LNCaP clone FGC (cell line): ENCODE results near the gene AACS.
"Not testable (repeated sequence)": the region's sequence is repeated elsewhere in the genome, so short reads cannot be mapped to it uniquely, and the experiment has no call there.

Experiments used
- DNase-seq: peaks from one replicate; pipeline ENCODE4 v3.0.0-alpha.2; 2011; ENCODE audit warnings: low read depth
- H3K4me3 ChIP-seq: 2 replicates; pipeline ENCODE4 v1.5.1; 2011; ENCODE audit warnings: mild to moderate bottlenecking, low read depth, low read length, control low read depth
- TF ChIP-seq, protein P1 (sequence below): IDR thresholded peaks from 2 replicates; pipeline ENCODE4 v1.5.1; 2012; ENCODE audit warnings: mild to moderate bottlenecking; ENCODE audit not compliant: control insufficient read depth, insufficient read depth; ENCODE audit errors: extremely low read depth

The AACS gene

GRCh38 chr12:125069616-125070015 is 4.4 kb downstream of the AACS start:
- no peak for DNase-seq
- TF ChIP-seq, protein P1, sequence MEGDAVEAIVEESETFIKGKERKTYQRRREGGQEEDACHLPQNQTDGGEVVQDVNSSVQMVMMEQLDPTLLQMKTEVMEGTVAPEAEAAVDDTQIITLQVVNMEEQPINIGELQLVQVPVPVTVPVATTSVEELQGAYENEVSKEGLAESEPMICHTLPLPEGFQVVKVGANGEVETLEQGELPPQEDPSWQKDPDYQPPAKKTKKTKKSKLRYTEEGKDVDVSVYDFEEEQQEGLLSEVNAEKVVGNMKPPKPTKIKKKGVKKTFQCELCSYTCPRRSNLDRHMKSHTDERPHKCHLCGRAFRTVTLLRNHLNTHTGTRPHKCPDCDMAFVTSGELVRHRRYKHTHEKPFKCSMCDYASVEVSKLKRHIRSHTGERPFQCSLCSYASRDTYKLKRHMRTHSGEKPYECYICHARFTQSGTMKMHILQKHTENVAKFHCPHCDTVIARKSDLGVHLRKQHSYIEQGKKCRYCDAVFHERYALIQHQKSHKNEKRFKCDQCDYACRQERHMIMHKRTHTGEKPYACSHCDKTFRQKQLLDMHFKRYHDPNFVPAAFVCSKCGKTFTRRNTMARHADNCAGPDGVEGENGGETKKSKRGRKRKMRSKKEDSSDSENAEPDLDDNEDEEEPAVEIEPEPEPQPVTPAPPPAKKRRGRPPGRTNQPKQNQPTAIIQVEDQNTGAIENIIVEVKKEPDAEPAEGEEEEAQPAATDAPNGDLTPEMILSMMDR = no peak
- no peak overlapping the region for H3K4me3 ChIP-seq

GRCh38 chr12:125070112-125070511 is 4.9 kb downstream of the AACS start:
- DNase-seq = no peak
- TF ChIP-seq, protein P1 = peak; percentile 11; the same call in 1 of the 2 replicates
- no peak overlapping the region for H3K4me3 ChIP-seq

DNA sequence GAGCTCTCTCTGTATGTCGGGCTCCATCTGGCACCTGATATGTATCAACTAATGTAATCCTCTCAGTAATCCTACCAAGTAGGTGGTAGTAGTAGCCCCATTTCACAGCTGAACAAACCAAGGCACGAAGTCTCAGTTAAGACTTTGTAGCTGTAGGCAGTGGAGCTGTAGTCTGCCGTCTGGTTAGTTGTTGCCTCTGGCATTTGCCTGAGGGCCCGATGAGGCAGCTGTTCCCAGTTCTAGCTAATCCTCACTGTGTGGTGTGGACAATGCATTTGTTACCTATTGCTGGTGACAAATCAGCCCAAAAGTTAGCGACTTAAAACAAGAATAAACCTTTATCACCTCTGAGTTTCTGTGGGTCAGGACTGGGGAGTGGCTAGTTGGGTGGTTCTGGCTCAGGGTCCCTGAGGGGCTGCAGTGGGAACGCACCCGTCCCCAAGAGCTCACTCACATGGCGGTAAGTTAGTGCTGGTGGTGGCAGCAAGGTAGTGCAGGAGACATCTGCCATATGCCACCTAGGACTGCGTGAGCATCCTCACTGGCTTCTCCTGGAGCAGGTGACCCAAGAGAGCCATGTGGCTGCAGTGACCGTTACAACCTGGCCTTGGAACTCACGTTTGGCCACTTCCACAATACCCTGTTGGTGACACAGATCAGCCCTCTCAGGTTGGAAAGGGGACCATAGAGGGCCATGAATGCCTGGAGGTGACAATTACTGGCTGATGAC is 5.6 kb downstream of the AACS start:
- no peak for DNase-seq
- TF ChIP-seq, protein P1 = no peak
- no peak overlapping the region for H3K4me3 ChIP-seq

- TF ChIP-seq, protein P1 = no peak
Observed at GRCh38 chr12:125071456-125071855, 6.2 kb downstream of the AACS start.

DNA sequence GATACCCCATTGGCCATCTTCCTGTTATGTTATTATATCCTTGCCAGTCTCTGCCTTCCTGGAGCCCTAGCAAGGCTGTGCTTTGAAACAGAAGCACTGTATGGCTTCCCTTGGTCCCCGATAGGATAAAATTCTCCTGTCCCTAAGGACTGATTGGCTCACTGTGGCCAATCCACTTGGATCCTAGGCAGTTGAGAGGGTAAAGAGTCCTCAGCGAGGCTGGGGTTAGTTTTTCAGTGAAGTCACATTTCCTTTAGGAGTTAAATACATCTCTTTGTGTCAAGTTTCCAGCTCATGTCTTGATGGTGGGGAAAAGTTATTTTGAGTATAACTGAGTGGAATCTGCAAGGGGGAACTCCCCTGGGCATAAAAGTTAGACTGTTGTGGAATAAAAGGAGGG is 7.3 kb downstream of the AACS start:
- no peak for DNase-seq
- no peak overlapping the region for H3K4me3 ChIP-seq
- TF ChIP-seq, protein P1 = no peak

More at GRCh38 chr12:125071456-125071855, 6.2 kb downstream of the AACS start:
- no peak for DNase-seq
- H3K4me3 ChIP-seq = no peak overlapping the region

DNA sequence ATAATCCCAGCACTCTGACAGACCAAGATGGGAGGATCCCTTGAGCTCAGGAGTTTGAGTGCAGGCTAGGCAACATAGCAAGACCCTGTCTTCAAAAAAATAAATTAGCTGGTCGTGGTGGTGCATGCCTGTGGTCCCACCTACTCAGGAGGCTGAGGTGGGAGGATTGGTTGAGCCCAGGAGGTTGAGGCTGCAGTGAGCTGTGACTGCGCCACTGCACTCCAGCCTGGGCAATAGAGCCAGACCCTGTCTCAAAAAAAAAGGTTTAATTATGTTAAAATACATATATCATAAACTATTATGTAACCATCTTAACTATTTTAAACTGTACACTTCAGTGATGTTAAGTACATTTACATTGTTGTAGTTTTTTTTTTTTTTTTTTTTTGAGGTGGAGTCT is 9.1 kb downstream of the AACS start:
- not testable (repeated sequence) for DNase-seq, H3K4me3 ChIP-seq

DNA sequence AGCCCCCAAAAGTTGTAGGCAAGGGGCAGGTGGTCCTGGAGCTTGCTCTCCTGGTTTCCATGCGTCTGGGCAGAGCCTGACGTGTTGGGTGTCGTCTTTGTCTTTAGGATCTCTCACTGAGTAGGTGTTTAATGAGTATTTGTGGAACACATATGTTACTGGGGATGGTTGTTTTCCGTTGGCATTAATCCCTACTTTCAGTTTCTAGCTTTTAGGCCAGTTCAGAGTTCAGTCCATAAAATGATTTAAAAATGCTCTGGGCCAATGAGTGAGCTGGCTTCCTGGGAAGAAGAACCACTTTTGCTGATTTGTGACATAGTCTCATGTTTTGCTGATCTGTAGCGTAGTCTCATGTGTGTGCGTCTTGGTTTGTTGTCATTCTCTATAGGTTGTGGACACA is 10.9 kb downstream of the AACS start:
- TF ChIP-seq, protein P1 = no peak
- H3K4me3 ChIP-seq = no peak overlapping the region
- no peak for DNase-seq
